Upper lobe of left lung (tissue), 6 donors: ENCODE data around the gene TPSG1. TPM values are rescaled to one million over a fixed set of nuclear protein-coding genes. Genes with fewer than 3 reads are reported as not detected.

Source experiments
- ATAC-seq, 2 donors: fragments of 200-7000 bp; cut with Tn5 transposase; one replicate each; pipeline ENCODE4 v1.9.1; 2022; ENCODE audit warnings: mild to moderate bottlenecking in 2 of 2, moderate library complexity in 2 of 2; ENCODE audit not compliant: low FRiP score in 2 of 2
- DNase-seq, 2 donors: peaks; one replicate each; pipeline ENCODE4 v3.0.0-alpha.2; 2019 to 2020
- H3K27ac ChIP-seq, 4 donors: fragments of 200-600 bp; sonication (generic); one replicate each; pipeline ENCODE4 v1.5.1; 2016 to 2019
- H3K27me3 ChIP-seq, 4 donors: fragments of 200-600 bp; sonication (generic); one replicate each; pipeline ENCODE4 v1.5.1; 2017 to 2019
- H3K36me3 ChIP-seq, 4 donors: fragments of 200-600 bp; sonication (generic); one replicate each; pipeline ENCODE4 v1.5.1; 2016 to 2019
- H3K4me1 ChIP-seq, 4 donors: fragments of 200-600 bp; sonication (generic); one replicate each; pipeline ENCODE4 v1.5.1; 2018 to 2019
- H3K4me3 ChIP-seq, 4 donors: fragments of 200-600 bp; sonication (generic); one replicate each; pipeline ENCODE4 v1.5.1; 2017 to 2019; ENCODE audit warnings: mild to moderate bottlenecking in 2 of 4, moderate library complexity in 1 of 4
- H3K9me3 ChIP-seq, 4 donors: fragments of 200-600 bp; sonication (generic); one replicate each; pipeline ENCODE4 v1.5.1; 2018 to 2019
- EP300 ChIP-seq, 4 donors: sonication (generic); formaldehyde crosslinking; IDR thresholded peaks; one replicate each; pipeline ENCODE4 v1.5.1; 2017; ENCODE audit warnings: antibody characterized with exemption in 4 of 4, control low read depth in 2 of 4
- POLR2A ChIP-seq, 4 donors: fragments of 450-650 bp; IDR thresholded peaks; one replicate each; pipeline ENCODE4 v1.5.1; 2016 to 2017; ENCODE audit warnings: antibody characterized with exemption in 4 of 4, mild to moderate bottlenecking in 2 of 4
- POLR2AphosphoS5 ChIP-seq, 2 donors: sonication (generic); formaldehyde crosslinking; IDR thresholded peaks; one replicate each; pipeline ENCODE4 v1.5.1; 2017; ENCODE audit warnings: antibody characterized with exemption in 2 of 2
- WGBS, 2 donors: methylation state at CpG; one replicate each; pipeline ENCODE4 v1.1.5; 2017 to 2018; 5-methylcytosine and 5-hydroxymethylcytosine counted together
- total RNA-seq, 6 donors: library from RNA; depleted of rRNA in 4 of 6; stranded (reverse); fragments of >200 nt in 4 of 6; gene quantifications; one replicate each; pipeline versions ENCODE4 v1.1.0 to v1.2.1, GENCODE V29; 2016 to 2021
- TF ChIP-seq, protein P1 (sequence below), 6 experiments: fragments of 450-650 bp in 4 of 6; fragments of 200-600 bp in 2 of 6; sonication (generic) in 2 of 6; IDR thresholded peaks; one replicate each; pipeline ENCODE4 v1.5.1; 2016 to 2019; ENCODE audit warnings: antibody characterized with exemption in 6 of 6
- donor health status: DM: no; HTN: no; CAD: no; lungs with moderate emphysema.
- donor health status: DM: no; HTN: yes; CAD: no; lungs with severe emphysema.

The TPSG1 gene
- total RNA-seq, 6 donors from 2014 or later = 0.61 to 38.8 (median 3.7) TPM; not detected in 2

DNA sequence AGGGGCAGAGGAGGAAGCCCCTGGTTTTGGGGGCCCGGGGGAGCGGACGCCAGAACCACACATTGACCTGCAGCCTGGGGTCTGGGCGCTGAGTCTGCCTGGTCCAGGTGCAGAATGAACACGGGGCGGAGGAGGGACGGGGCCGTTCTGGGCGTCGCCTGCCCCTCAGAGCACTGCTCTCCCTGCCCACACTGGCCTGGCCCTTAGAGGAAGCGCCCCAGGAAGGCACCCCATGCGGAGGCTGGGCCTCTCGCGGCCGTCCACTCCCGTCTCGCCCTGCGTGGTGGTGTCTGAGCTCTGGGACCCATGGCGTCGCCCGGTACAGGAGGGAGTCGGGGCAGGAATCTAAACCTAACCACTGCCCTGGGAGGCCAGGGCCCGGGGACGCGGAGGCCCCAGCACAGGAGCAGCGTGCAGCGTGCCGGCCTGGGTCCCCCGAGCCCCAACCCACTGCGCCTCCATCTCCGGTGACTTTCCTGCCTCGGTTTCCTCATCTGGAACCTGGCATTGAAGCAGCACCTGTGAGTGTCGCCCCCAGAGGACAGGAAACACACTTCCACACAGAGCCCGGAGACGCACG, 35.1 kb upstream of the TPSG1 start:
- DNase-seq (peak in 1 of 2 donors; percentile 77), ATAC-seq (no peak)
- Histone ChIP-seq H3K36me3 (no peaks in the 10 kb centered on the region), H3K4me3 (no peak overlapping the region), H3K4me1 (peaks cover 0 to 9% (median 0%) of the 10 kb centered on the region in 4 donors), H3K27me3 (peaks cover 0 to 25% (median 8%) of the 10 kb centered on the region in 4 donors), H3K27ac (no peak overlapping the region), H3K9me3 (no peaks in the 10 kb centered on the region)
- TF ChIP-seq POLR2A (IDR thresholded peaks at IDR 0.05) (no peak), POLR2AphosphoS5 (IDR thresholded peaks at IDR 0.05) (no peak), EP300 (IDR thresholded peaks at IDR 0.05) (no peak)
- TF ChIP-seq, protein P1, sequence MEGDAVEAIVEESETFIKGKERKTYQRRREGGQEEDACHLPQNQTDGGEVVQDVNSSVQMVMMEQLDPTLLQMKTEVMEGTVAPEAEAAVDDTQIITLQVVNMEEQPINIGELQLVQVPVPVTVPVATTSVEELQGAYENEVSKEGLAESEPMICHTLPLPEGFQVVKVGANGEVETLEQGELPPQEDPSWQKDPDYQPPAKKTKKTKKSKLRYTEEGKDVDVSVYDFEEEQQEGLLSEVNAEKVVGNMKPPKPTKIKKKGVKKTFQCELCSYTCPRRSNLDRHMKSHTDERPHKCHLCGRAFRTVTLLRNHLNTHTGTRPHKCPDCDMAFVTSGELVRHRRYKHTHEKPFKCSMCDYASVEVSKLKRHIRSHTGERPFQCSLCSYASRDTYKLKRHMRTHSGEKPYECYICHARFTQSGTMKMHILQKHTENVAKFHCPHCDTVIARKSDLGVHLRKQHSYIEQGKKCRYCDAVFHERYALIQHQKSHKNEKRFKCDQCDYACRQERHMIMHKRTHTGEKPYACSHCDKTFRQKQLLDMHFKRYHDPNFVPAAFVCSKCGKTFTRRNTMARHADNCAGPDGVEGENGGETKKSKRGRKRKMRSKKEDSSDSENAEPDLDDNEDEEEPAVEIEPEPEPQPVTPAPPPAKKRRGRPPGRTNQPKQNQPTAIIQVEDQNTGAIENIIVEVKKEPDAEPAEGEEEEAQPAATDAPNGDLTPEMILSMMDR (IDR thresholded peaks at IDR 0.05) = no peak
- 41 to 58% methylated on average over 3 to 19 of the region's 36 CpGs for WGBS, 2 donors

DNA sequence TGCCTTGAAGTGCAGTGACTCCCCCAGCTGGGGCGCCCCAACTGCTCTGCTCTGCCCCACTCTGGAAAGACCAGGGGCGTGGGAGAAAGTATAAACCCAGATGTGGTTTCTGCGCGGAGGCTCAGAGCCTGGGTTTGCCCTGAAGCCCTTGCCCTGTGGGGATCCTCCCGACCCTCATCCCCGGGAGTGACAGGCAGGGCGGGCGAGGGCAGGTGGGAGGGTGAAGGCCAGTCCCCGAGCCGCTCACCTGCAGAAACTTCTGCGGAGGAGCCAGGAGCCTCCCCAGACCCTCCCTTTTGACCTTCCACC, 34.6 kb upstream of the TPSG1 start:
- peak in 1 of 2 donors; percentile 43 for DNase-seq
- no peak for ATAC-seq
- WGBS, 2 donors = 20% methylated on average over 2 to 11 of the region's 11 CpGs

DNA sequence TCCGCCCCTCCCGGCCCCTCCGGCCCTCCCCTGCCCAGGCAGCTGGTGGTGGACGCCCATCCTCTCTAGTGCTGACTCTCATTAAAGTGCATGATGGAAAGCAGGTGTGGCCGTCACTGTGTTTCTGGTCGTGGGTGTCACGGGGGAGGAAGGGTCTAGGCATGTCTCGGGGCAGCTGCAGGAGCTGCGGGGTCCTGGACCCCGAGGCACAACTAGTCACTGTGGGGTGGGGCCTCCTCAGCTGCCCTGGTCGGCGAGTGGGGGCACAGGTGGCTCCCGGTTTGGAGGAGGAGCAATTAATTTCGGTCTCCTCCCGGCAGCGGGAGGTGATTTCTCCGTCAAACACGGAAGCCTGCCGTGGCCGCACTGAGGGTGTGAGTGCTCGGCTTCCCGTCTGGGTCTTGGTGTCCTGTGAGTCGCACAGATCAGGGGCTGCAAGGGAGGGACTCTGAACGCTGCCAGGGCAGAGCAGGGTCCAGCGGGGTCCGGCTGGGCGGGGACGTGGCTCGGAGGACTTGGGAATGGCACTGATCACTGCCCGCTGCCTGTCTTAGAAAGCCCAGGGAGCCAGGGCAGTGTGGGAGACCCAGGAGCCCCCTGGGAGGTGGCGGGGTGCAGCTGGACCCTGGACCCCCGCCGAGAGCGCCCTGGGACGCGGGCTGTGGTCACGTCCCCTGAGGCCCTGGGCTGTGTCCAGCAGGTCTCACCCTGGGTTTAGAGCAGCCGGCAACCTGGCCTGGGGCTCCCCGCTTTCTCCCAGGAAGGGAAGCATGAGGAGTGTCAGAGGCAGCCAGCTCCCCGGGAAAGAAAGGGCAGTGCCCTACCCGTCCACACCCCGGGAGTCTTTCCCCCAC, 34.1 kb upstream of the TPSG1 start:
- Histone ChIP-seq H3K9me3 (no peaks in the 10 kb centered on the region), H3K27ac (no peak overlapping the region), H3K27me3 (peaks cover 0 to 25% (median 8%) of the 10 kb centered on the region in 4 donors), H3K36me3 (no peaks in the 10 kb centered on the region), H3K4me1 (peaks cover 0 to 9% (median 0%) of the 10 kb centered on the region in 4 donors), H3K4me3 (no peak overlapping the region)
- DNase-seq = peak in 1 of 2 donors; percentile 73
- no peak for ATAC-seq
- TF ChIP-seq POLR2AphosphoS5 (IDR thresholded peaks at IDR 0.05) = no peak
- TF ChIP-seq, protein P1 (IDR thresholded peaks at IDR 0.05) = no peak
- TF ChIP-seq POLR2A (IDR thresholded peaks at IDR 0.05) = no peak
- 15% methylated on average over 31 of the region's 42 CpGs; no CpG with 5 or more reads in 1 of the 2 donors for WGBS, 2 donors

More for the DNA sequence above, 34.6 kb upstream of the TPSG1 start:
- peaks cover 0 to 25% (median 8%) of the 10 kb centered on the region in 4 donors for H3K27me3 ChIP-seq
- H3K4me3 ChIP-seq = no peak overlapping the region
- no peaks in the 10 kb centered on the region for H3K36me3 ChIP-seq
- no peak overlapping the region for H3K27ac ChIP-seq
- no peak for TF ChIP-seq POLR2A (IDR thresholded peaks at IDR 0.05)
- TF ChIP-seq POLR2AphosphoS5 (IDR thresholded peaks at IDR 0.05) = no peak
- TF ChIP-seq EP300 (IDR thresholded peaks at IDR 0.05) = no peak
- TF ChIP-seq, protein P1 (IDR thresholded peaks at IDR 0.05) = no peak
- H3K9me3 ChIP-seq = no peaks in the 10 kb centered on the region
- H3K4me1 ChIP-seq = peaks cover 0 to 9% (median 0%) of the 10 kb centered on the region in 4 donors

DNA sequence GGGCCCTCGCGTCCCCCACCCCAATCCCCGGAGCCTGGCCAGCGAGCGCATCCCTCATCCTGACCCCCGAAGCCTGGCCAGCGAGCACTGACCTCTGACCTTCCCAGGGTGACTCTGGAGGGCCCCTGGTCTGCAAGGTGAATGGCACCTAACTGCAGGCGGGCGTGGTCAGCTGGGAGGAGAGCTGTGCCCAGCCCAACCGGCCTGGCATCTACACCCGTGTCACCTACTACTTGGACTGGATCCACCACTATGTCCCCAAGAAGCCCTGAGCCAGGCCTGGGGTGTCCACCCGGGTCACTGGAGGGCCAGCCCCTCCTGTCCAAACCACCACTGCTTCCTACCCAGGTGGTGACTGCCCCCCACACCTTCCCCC, 33.1 kb upstream of the TPSG1 start:
- Histone ChIP-seq H3K9me3 (no peaks in the 10 kb centered on the region), H3K36me3 (no peaks in the 10 kb centered on the region), H3K4me1 (peaks cover 0 to 9% (median 0%) of the 10 kb centered on the region in 4 donors), H3K4me3 (no peak overlapping the region), H3K27ac (no peak overlapping the region), H3K27me3 (peaks cover 0 to 25% (median 8%) of the 10 kb centered on the region in 4 donors)
- no peak for DNase-seq
- no peak for ATAC-seq
- 53 to 54% methylated on average over 8 to 12 of the region's 12 CpGs for WGBS, 2 donors
- TF ChIP-seq EP300 (IDR thresholded peaks at IDR 0.05) (no peak), POLR2A (IDR thresholded peaks at IDR 0.05) (no peak), POLR2AphosphoS5 (IDR thresholded peaks at IDR 0.05) (no peak)
- TF ChIP-seq, protein P1 (IDR thresholded peaks at IDR 0.05) = no peak
